NCI-H526 treated with DMSO at 0.1 percent for 48 hours (cell line): ENCODE measurements around the gene MFAP3L.

ENCODE experiments used
- DNase-seq: peaks from one replicate; lab custom pipeline; 2025; lab: John Stamatoyannopoulos, UW

MFAP3L gene

DNA sequence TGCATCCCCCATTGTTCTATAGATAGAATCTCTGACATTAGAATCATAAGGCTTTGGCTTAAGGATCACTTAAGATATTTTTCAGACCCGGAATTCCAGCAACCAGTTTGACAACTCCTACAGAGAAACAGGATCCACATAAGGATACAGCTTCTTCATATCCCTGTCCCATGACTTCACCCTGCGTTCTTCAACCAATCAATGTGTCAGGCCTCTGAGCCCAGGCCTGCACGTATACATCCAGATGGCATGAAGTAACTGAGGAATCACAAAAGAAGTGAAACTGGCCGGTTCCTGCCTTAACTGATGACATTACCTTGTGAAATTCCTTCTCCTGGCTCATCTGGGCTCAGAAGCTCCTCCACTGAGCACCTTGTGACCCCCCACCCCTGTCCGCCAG is 85.1 kb downstream of the MFAP3L start:
- no peak for DNase-seq

DNA sequence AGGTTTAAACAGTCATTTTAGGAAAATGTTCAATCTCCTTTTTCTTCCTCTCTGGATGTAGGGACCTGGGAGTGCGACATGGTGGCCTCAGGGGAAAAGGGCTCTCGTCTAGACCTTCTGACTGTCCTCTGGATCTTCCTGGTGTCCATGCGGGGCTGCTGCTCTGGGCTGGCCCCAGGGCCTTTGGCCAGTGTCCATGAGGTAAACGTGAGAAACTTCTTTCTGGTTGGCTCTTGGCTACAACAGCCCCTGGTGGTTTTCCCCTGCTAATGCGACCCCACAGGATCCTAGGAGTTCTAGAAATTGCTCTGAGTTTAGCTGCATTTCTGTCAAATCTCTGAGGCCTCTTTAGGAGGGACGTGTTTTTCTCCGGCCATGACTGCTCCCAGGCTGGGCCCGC is 85.7 kb downstream of the MFAP3L start:
- no peak for DNase-seq
